HepG2 (cell line): ENCODE data around the gene DMBT1. TPM values are rescaled to one million over a fixed set of nuclear protein-coding genes. Genes with fewer than 3 reads are reported as not detected.

Source experiments
- ATAC-seq: fragments of 200-7000 bp; cut with Tn5 transposase; 3 replicates; pipeline ENCODE4 v1.9.1; 2020; ENCODE audit warnings: mild to moderate bottlenecking, moderate library complexity
- BruUV-seq: library from RNA; stranded (reverse); fragments of 400-500 nt; replicated peaks from 2 replicates; lab custom pipeline; 2021; lab: Mats Ljungman, UMichigan
- CTCF ChIA-PET: fragments of 300-600 bp; formaldehyde crosslinking; extraction: SDS; loops from one replicate; lab custom pipeline; 2021; ENCODE audit warnings: low total read pairs, inconsistent platforms, low intra/inter-chr PET ratio; lab: Yijun Ruan, JAX
- POLR2A ChIA-PET: fragments of 350-600 bp; sonication (Branson Sonifier 250); formaldehyde crosslinking; loops from one replicate; lab custom pipeline; 2020; ENCODE audit warnings: antibody characterized with exemption, inconsistent platforms; lab: Yijun Ruan, JAX
- DNase-seq: peaks from one replicate; pipeline ENCODE4 v3.0.0-alpha.2; 2015; ENCODE audit warnings: low spot score
- FAIRE-seq: peaks from 3 replicates; lab custom pipeline; 2011; peaks lifted over from hg19 to GRCh38; lab: Jason Lieb, UNC
- H2AFZ ChIP-seq: one replicate; pipeline ENCODE4 v1.6.1; 2011; ENCODE audit warnings: low read length, inconsistent platforms
- H3K27ac ChIP-seq: fragments of 300-600 bp; 3 replicates; pipeline ENCODE4 v1.8.0; 2011; ENCODE audit warnings: mixed run types, mild to moderate bottlenecking, mixed read lengths, low read length, inconsistent platforms; ENCODE audit not compliant: insufficient read depth; ENCODE audit errors: extremely low read length
- H3K27me3 ChIP-seq, 2 experiments: fragments of 200-600 bp in 1 of 2; 2 replicates in 1 of 2; 3 replicates in 1 of 2; pipeline versions ENCODE4 v1.6.0 to v1.8.0; 2011; ENCODE audit warnings: low read length in 2 of 2, mild to moderate bottlenecking in 2 of 2, moderate library complexity in 2 of 2, inconsistent platforms in 1 of 2; ENCODE audit not compliant: insufficient read depth in 2 of 2, control insufficient read depth in 1 of 2
- H3K36me3 ChIP-seq, 2 experiments: fragments of 200-600 bp in 1 of 2; replicated peaks in 1 of 2; 2 replicates in 1 of 2; 3 replicates in 1 of 2; pipeline versions ENCODE4 v1.5.1 to v1.8.0; 2011; ENCODE audit warnings: low read length in 2 of 2, inconsistent platforms in 1 of 2; ENCODE audit not compliant: insufficient read depth in 2 of 2, control insufficient read depth in 1 of 2
- H3K4me1 ChIP-seq: 2 replicates; pipeline ENCODE4 v1.5.1; 2012; ENCODE audit warnings: low read length, inconsistent platforms; ENCODE audit not compliant: insufficient read depth
- H3K4me2 ChIP-seq: 2 replicates; pipeline ENCODE4 v1.6.0; 2011; ENCODE audit warnings: low read depth, low read length, inconsistent platforms
- H3K4me3 ChIP-seq, 3 experiments: fragments of 200-600 bp in 1 of 3; sonication (generic), shearing (Covaris generic) in 1 of 3; replicated peaks in 1 of 3; 2 replicates each; pipeline ENCODE4 v1.5.1; 2011 to 2016; ENCODE audit warnings: low read length in 3 of 3, inconsistent platforms in 2 of 3, low read depth in 2 of 3, mild to moderate bottlenecking in 2 of 3, control low read depth in 1 of 3, mixed read lengths in 1 of 3; ENCODE audit not compliant: insufficient read depth in 1 of 3
- H3K79me2 ChIP-seq: one replicate; pipeline ENCODE4 v1.6.1; 2011; ENCODE audit warnings: low read length, inconsistent platforms; ENCODE audit not compliant: insufficient read depth
- H3K9ac ChIP-seq: 2 replicates; pipeline ENCODE4 v1.6.0; 2011; ENCODE audit warnings: mild to moderate bottlenecking, low read depth, low read length, inconsistent platforms; ENCODE audit not compliant: insufficient read depth
- H3K9me3 ChIP-seq: 2 replicates; pipeline ENCODE4 v1.5.1; 2012; ENCODE audit warnings: mild to moderate bottlenecking, low read length
- H4K20me1 ChIP-seq: 2 replicates; pipeline ENCODE4 v1.6.0; 2011; ENCODE audit warnings: inconsistent platforms, mild to moderate bottlenecking, low read length, moderate library complexity; ENCODE audit not compliant: insufficient read depth
- E2F1 ChIP-seq: sonication (generic); formaldehyde crosslinking; IDR thresholded peaks from 2 replicates; pipeline ENCODE4 v1.5.0; 2020; ENCODE audit warnings: missing genetic modification reagents
- NFAT5 ChIP-seq: sonication (generic); formaldehyde crosslinking; IDR thresholded peaks from 2 replicates; pipeline ENCODE4 v1.4.0; 2020; ENCODE audit warnings: missing genetic modification reagents
- SCMH1 ChIP-seq: sonication (generic); formaldehyde crosslinking; IDR thresholded peaks from 2 replicates; pipeline ENCODE4 v1.9.0; 2021; ENCODE audit warnings: missing genetic modification reagents, mild to moderate bottlenecking, borderline replicate concordance
- ZFX ChIP-seq: sonication (generic); formaldehyde crosslinking; IDR thresholded peaks from 2 replicates; pipeline ENCODE4 v1.4.0; 2020; ENCODE audit warnings: mild to moderate bottlenecking, low read depth, missing genetic modification reagents, moderate library complexity
- ZNF275 ChIP-seq: sonication (generic); formaldehyde crosslinking; IDR thresholded peaks from 2 replicates; pipeline ENCODE4 v1.8.0; 2022; ENCODE audit warnings: missing genetic modification reagents, mild to moderate bottlenecking, inconsistent platforms, borderline replicate concordance
- ZNF407 ChIP-seq: sonication (generic); formaldehyde crosslinking; IDR thresholded peaks from one replicate; pipeline ENCODE4 v1.5.1; 2020; ENCODE audit warnings: mild to moderate bottlenecking, missing genetic modification reagents; ENCODE audit errors: not compliant biosample characterization
- WGBS: methylation state at CpG from one replicate; pipeline ENCODE4 v1.1.6; 2017; ENCODE audit warnings: low lambda C conversion rate; 5-methylcytosine and 5-hydroxymethylcytosine counted together
- in situ Hi-C: cut with HindIII; loops from 2 replicates; pipeline ENCODE4 v1.10.0; 2017; ENCODE audit warnings: low pct_unique_long_range_greater_than_20kb; ENCODE audit not compliant: extremely low pct_ligation_motif_present
- intact Hi-C: fragments of 100-400 bp; cut with micrococcal nuclease; formaldehyde crosslinking; loops from one replicate; pipeline ENCODE4 v1.10.0; 2022; ENCODE audit not compliant: unreplicated experiment
- polyA plus RNA-seq, 8 experiments: library from polyadenylated mRNA; depleted of rRNA in 3 of 8; stranded (reverse) in 7 of 8; unstranded in 1 of 8; fragments of >200 nt; fragmentation: Illumina TruSeq in 4 of 8; extraction: Trizol in 4 of 8; gene quantifications; 2 replicates each; pipeline versions ENCODE4 v1.2.1 to v1.2.3, GENCODE V29; 2011 to 2016; ENCODE audit warnings: low read depth in 4 of 8, missing spikeins in 1 of 8, mixed read lengths in 1 of 8; ENCODE audit not compliant: insufficient read depth in 1 of 8
- total RNA-seq, 5 experiments: library from RNA; depleted of rRNA; stranded (reverse); fragments of >200 nt; fragmentation: Illumina TruSeq; extraction: Trizol; gene quantifications; 2 replicates each; pipeline ENCODE4 v1.2.3, GENCODE V29; 2016; ENCODE audit warnings: low read depth in 1 of 5

DMBT1 gene
- total and polyA plus RNA-seq, 2 of the 13 experiments (the other 11 are each of a cell fraction or from before 2014, with no cell fraction given): not detected

GRCh38 chr10:122658356-122659049 is 97.9 kb downstream of the DMBT1 start:
- Histone ChIP-seq H3K27me3 (peaks cover 2 to 57% of the 10 kb centered on the region in 2 experiments; a peak in 3 of 5 replicates), H3K27ac (no peak overlapping the region), H2AFZ (no peak overlapping the region), H3K4me1 (no peaks in the 10 kb centered on the region), H3K4me2 (no peak overlapping the region), H3K36me3 (no peaks in the 10 kb centered on the region), H3K4me3 (no peak overlapping the region), H4K20me1 (no peaks in the 10 kb centered on the region), H3K9ac (no peak overlapping the region), H3K79me2 (no peaks in the 10 kb centered on the region), H3K9me3 (no peaks in the 10 kb centered on the region)
- FAIRE-seq (no peak), ATAC-seq (no peak), DNase-seq (no peak)
- BruUV-seq: no TSS peak
- in situ Hi-C loops: no loop called here
- ChIA-PET POLR2A (no interaction called here), CTCF (no interaction called here)
- intact Hi-C loops: no loop called here
- WGBS: 3% methylated on average over 6 of the region's 8 CpGs
- TF ChIP-seq NFAT5 (CRISPR knock-in tag) (no peak), ZNF275 (CRISPR knock-in tag) (no peak), SCMH1 (no peak), E2F1 (no peak), ZNF407 (CRISPR knock-in tag) (no peak), ZFX (CRISPR knock-in tag) (no peak)
